Mucosa of stomach (tissue), 1 donor: ENCODE measurements around the gene ELOB.

Source experiments
- H3K27me3 ChIP-seq: one replicate; pipeline ENCODE4 v1.7.0; 2013; ENCODE audit warnings: mild to moderate bottlenecking, low read length; ENCODE audit not compliant: control insufficient read depth, insufficient read depth
- H3K36me3 ChIP-seq: one replicate; pipeline ENCODE4 v1.7.0; 2013; ENCODE audit warnings: low read length; ENCODE audit not compliant: control insufficient read depth, insufficient read depth
- H3K4me1 ChIP-seq: one replicate; pipeline ENCODE4 v1.7.0; 2013; ENCODE audit warnings: mild to moderate bottlenecking, low read length; ENCODE audit not compliant: control insufficient read depth, insufficient read depth
- H3K4me3 ChIP-seq: one replicate; pipeline ENCODE4 v1.7.0; 2013; ENCODE audit warnings: low read length
- H3K9ac ChIP-seq: one replicate; pipeline ENCODE4 v1.7.0; 2013; ENCODE audit warnings: mild to moderate bottlenecking, low read length, moderate library complexity
- H3K9me3 ChIP-seq: one replicate; pipeline ENCODE4 v1.7.0; 2013; ENCODE audit warnings: mild to moderate bottlenecking, low read length, moderate library complexity; ENCODE audit not compliant: control insufficient read depth
- donor health status: Pancreatic carcinoma.

ELOB gene

GRCh38 chr16:2777231-2777902 is at the start of gene ELOB:
TSS of gene ELOB (minus strand) at chr16:2777280. CDS start at chr16:2777239, 41 bp downstream.
- H3K9ac ChIP-seq = peak within 1 kb of the TSS; percentile 99
- peaks cover 24% of the 10 kb centered on the region for H3K4me1 ChIP-seq
- H3K9me3 ChIP-seq = no peaks in the 10 kb centered on the region
- H3K36me3 ChIP-seq = peaks cover 8% of the 10 kb centered on the region
- peak within 1 kb of the TSS; percentile 92 for H3K4me3 ChIP-seq
- H3K27me3 ChIP-seq = no peaks in the 10 kb centered on the region

- no peak overlapping the region for H3K4me3 ChIP-seq
- no peaks in the 10 kb centered on the region for H3K36me3 ChIP-seq
- H3K27me3 ChIP-seq = peaks cover 7% of the 10 kb centered on the region
- no peak overlapping the region for H3K9ac ChIP-seq
- H3K9me3 ChIP-seq = no peaks in the 10 kb centered on the region
- H3K4me1 ChIP-seq = peaks cover 46% of the 10 kb centered on the region
Measured at GRCh38 chr16:2825906-2826305, 48.8 kb upstream of the ELOB start.

GRCh38 chr16:2825049-2825742 is 48.1 kb upstream of the ELOB start:
- Histone ChIP-seq H3K9ac (no peak overlapping the region), H3K36me3 (no peaks in the 10 kb centered on the region), H3K4me3 (no peak overlapping the region), H3K9me3 (no peaks in the 10 kb centered on the region), H3K27me3 (peaks cover 7% of the 10 kb centered on the region), H3K4me1 (peaks cover 38% of the 10 kb centered on the region)

GRCh38 chr16:2824626-2825025 is 47.5 kb upstream of the ELOB start:
- H3K9me3 ChIP-seq = no peaks in the 10 kb centered on the region
- no peak overlapping the region for H3K4me3 ChIP-seq
- H3K9ac ChIP-seq = no peak overlapping the region
- H3K27me3 ChIP-seq = peaks cover 7% of the 10 kb centered on the region
- H3K36me3 ChIP-seq = no peaks in the 10 kb centered on the region
- H3K4me1 ChIP-seq = peaks cover 33% of the 10 kb centered on the region

- H3K27me3 ChIP-seq = no peaks in the 10 kb centered on the region
- peaks cover 24% of the 10 kb centered on the region for H3K4me1 ChIP-seq
- H3K36me3 ChIP-seq = no peaks in the 10 kb centered on the region
- no peak overlapping the region for H3K9ac ChIP-seq
- no peak overlapping the region for H3K4me3 ChIP-seq
- H3K9me3 ChIP-seq = no peaks in the 10 kb centered on the region
Measured at GRCh38 chr16:2822496-2822895, 45.4 kb upstream of the ELOB start.

- H3K9me3 ChIP-seq = no peaks in the 10 kb centered on the region
- peaks cover 22% of the 10 kb centered on the region for H3K4me1 ChIP-seq
Measured at GRCh38 chr16:2822158-2822495, 45.0 kb upstream of the ELOB start.

GRCh38 chr16:2821487-2822157 is 44.5 kb upstream of the ELOB start:
- no peaks in the 10 kb centered on the region for H3K36me3 ChIP-seq

More at GRCh38 chr16:2822158-2822495, 45.0 kb upstream of the ELOB start:
- Histone ChIP-seq H3K36me3 (no peaks in the 10 kb centered on the region), H3K9ac (no peak overlapping the region), H3K27me3 (no peaks in the 10 kb centered on the region), H3K4me3 (no peak overlapping the region)

GRCh38 chr16:2820836-2821486 is 43.9 kb upstream of the ELOB start:
- Histone ChIP-seq H3K4me1 (peaks cover 15% of the 10 kb centered on the region), H3K27me3 (no peaks in the 10 kb centered on the region), H3K4me3 (no peak overlapping the region), H3K9ac (no peak overlapping the region), H3K36me3 (no peaks in the 10 kb centered on the region), H3K9me3 (no peaks in the 10 kb centered on the region)

More at GRCh38 chr16:2821487-2822157, 44.5 kb upstream of the ELOB start:
- Histone ChIP-seq H3K9ac (no peak overlapping the region), H3K27me3 (no peaks in the 10 kb centered on the region), H3K9me3 (no peaks in the 10 kb centered on the region), H3K4me1 (peaks cover 16% of the 10 kb centered on the region), H3K4me3 (no peak overlapping the region)

- Histone ChIP-seq H3K9me3 (no peaks in the 10 kb centered on the region), H3K9ac (no peak overlapping the region), H3K36me3 (no peaks in the 10 kb centered on the region), H3K27me3 (peaks cover 5% of the 10 kb centered on the region), H3K4me3 (no peak overlapping the region), H3K4me1 (peaks cover 8% of the 10 kb centered on the region)
Measured at GRCh38 chr16:2819939-2820835, 43.1 kb upstream of the ELOB start.

GRCh38 chr16:2819179-2819938 is 42.3 kb upstream of the ELOB start:
- Histone ChIP-seq H3K4me3 (no peak overlapping the region), H3K4me1 (no peaks in the 10 kb centered on the region), H3K9me3 (no peaks in the 10 kb centered on the region), H3K27me3 (peaks cover 6% of the 10 kb centered on the region), H3K36me3 (no peaks in the 10 kb centered on the region), H3K9ac (no peak overlapping the region)
